Keratinocyte (primary cell): Measurements from ENCODE around the gene TENM3. TPM values are rescaled to one million over a fixed set of nuclear protein-coding genes. Genes with fewer than 3 reads are reported as not detected.

Experiments
- DNase-seq: peaks from one replicate; pipeline ENCODE4 v3.0.0-alpha.2; 2011; ENCODE audit warnings: low read depth, missing footprints, low spot score
- FAIRE-seq: peaks from 2 replicates; lab custom pipeline; 2011; peaks lifted over from hg19 to GRCh38; lab: Jason Lieb, UNC
- H2AFZ ChIP-seq: 2 replicates; pipeline ENCODE4 v1.6.0; 2012; ENCODE audit warnings: low read length, control low read depth, inconsistent platforms; ENCODE audit not compliant: control insufficient read depth
- H3K27ac ChIP-seq: 2 replicates; pipeline ENCODE4 v1.5.1; 2011; ENCODE audit warnings: low read length; ENCODE audit not compliant: control insufficient read depth, insufficient read depth
- H3K27me3 ChIP-seq: 3 replicates; pipeline ENCODE4 v1.6.0; 2011; ENCODE audit warnings: low read length; ENCODE audit not compliant: control insufficient read depth, insufficient read depth; ENCODE audit errors: extremely low read depth
- H3K36me3 ChIP-seq, 2 experiments: 2 replicates in 1 of 2; 3 replicates in 1 of 2; pipeline ENCODE4 v1.5.1; 2011; ENCODE audit warnings: low read length in 2 of 2, mild to moderate bottlenecking in 1 of 2; ENCODE audit not compliant: control insufficient read depth in 2 of 2, insufficient read depth in 2 of 2; ENCODE audit errors: extremely low read depth in 1 of 2
- H3K4me1 ChIP-seq: 3 replicates; pipeline ENCODE4 v1.5.1; 2011; ENCODE audit warnings: low read length; ENCODE audit not compliant: control insufficient read depth, insufficient read depth; ENCODE audit errors: extremely low read depth
- H3K4me2 ChIP-seq: 3 replicates; pipeline ENCODE4 v1.6.0; 2011; ENCODE audit warnings: low read depth, low read length; ENCODE audit not compliant: control insufficient read depth, insufficient read depth; ENCODE audit errors: extremely low read depth
- H3K4me3 ChIP-seq, 3 experiments: fragments of 200-600 bp in 1 of 3; sonication (generic) in 1 of 3; 2 replicates in 2 of 3; 3 replicates in 1 of 3; pipeline ENCODE4 v1.5.1; 2011 to 2016; ENCODE audit warnings: low read length in 3 of 3, mild to moderate bottlenecking in 3 of 3, control low read depth in 2 of 3, inconsistent platforms in 1 of 3, low read depth in 1 of 3, mixed read lengths in 1 of 3, mixed run types in 1 of 3, moderate library complexity in 1 of 3; ENCODE audit not compliant: control insufficient read depth in 2 of 3, insufficient read depth in 2 of 3; ENCODE audit errors: extremely low read depth in 1 of 3
- H3K79me2 ChIP-seq: 2 replicates; pipeline ENCODE4 v1.6.0; 2012; ENCODE audit warnings: low read length; ENCODE audit not compliant: control insufficient read depth, insufficient read depth
- H3K9ac ChIP-seq: 3 replicates; pipeline ENCODE4 v1.6.0; 2011; ENCODE audit warnings: low read length; ENCODE audit not compliant: control insufficient read depth, insufficient read depth; ENCODE audit errors: extremely low read depth
- H3K9me1 ChIP-seq: 3 replicates; pipeline ENCODE4 v1.6.0; 2011; ENCODE audit warnings: low read length; ENCODE audit not compliant: control insufficient read depth, insufficient read depth; ENCODE audit errors: extremely low read depth
- H3K9me3 ChIP-seq: 2 replicates; pipeline ENCODE4 v1.5.1; 2012; ENCODE audit warnings: low read depth, low read length; ENCODE audit not compliant: control insufficient read depth
- H4K20me1 ChIP-seq: 3 replicates; pipeline ENCODE4 v1.6.0; 2011; ENCODE audit warnings: low read length; ENCODE audit not compliant: control insufficient read depth, insufficient read depth; ENCODE audit errors: extremely low read depth
- CTCF ChIP-seq, 3 experiments: IDR thresholded peaks in 1 of 3; conservative IDR thresholded peaks in 1 of 3; optimal IDR thresholded peaks in 1 of 3; 2 replicates in 2 of 3; 3 replicates in 1 of 3; pipeline versions ENCODE3 to v1.5.1; 2011; ENCODE audit warnings: low read length in 3 of 3, mild to moderate bottlenecking in 3 of 3, moderate library complexity in 2 of 3, control low read depth in 1 of 3, inconsistent platforms in 1 of 3; ENCODE audit not compliant: insufficient read depth in 2 of 3; ENCODE audit errors: extremely low read depth in 1 of 3
- EZH2 ChIP-seq: IDR thresholded peaks from one replicate; pipeline ENCODE4 v1.6.1; 2012; ENCODE audit warnings: inconsistent platforms, mild to moderate bottlenecking, low read length, moderate library complexity
- dilution Hi-C: fragments of 300-500 bp; cut with MboI; formaldehyde crosslinking; loops from one replicate; pipeline ENCODE4 v1.7.0; 2020; ENCODE audit warnings: low sequenced_read_pairs; ENCODE audit not compliant: extremely low pct_ligation_motif_present
- polyA plus RNA-seq, 5 experiments: library from polyadenylated mRNA; depleted of rRNA in 3 of 5; stranded (reverse) in 3 of 5; stranded (forward) in 1 of 5; unstranded in 1 of 5; fragments of >200 nt; gene quantifications; 1 replicate in 1 of 5; 2 replicates in 3 of 5; 3 replicates in 1 of 5; pipeline versions ENCODE4 v1.2.1 to v1.2.3, GENCODE V29; 2011 to 2012; ENCODE audit warnings: missing spikeins in 2 of 5, low read depth in 1 of 5, low replicate concordance in 1 of 5

TENM3 gene
- polyA plus RNA-seq, 1 donor (not counting 4 experiments of a cell fraction or from before 2014, with no cell fraction given), result 17.0 TPM

DNA sequence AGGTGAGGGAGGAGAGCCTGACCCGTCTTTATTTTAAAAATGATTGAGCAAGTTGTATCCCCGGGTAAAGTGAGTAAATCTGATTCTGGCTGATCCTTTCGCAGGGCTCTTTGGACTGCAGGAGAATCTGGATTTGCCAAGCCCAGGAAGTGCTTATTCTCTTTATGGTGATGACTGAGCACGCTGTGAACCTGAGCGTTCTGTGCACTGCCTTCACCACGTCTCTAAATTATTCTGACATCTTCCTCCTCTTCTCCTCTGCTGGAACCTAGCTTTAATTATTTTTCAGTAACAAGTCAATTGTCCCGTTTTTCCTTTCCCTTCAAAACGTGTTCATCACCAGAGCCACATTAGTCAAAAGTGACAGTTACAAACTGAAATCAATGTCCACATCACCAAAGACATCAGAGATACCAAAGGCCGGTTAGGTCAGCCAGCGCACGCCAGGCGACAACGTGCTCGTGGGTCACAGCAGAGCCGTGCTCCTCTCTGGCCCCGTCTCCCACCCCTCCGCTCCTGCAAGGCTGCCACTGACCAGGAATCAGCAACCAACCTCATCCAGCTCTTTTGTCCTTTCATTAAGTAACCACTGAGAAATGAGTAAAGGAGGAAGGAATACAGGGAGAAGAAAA lies 599.7 kb downstream of the TENM3 start:
- TF ChIP-seq CTCF (optimal IDR thresholded peaks at IDR 0.05 in 1 of 3, IDR thresholded peaks at IDR 0.05 in 1 of 3, conservative IDR thresholded peaks at IDR 0.05 in 1 of 3; ENCODE audit: extremely low read depth in 1 of 3, insufficient read depth in 2 of 3, low read length in 3 of 3) (no peak), EZH2 (no peak)
- no peaks in the 10 kb centered on the region for H3K9me3 ChIP-seq
- H4K20me1 ChIP-seq, result no peaks in the 10 kb centered on the region
- no peaks in the 10 kb centered on the region for H3K27me3 ChIP-seq
- no peak overlapping the region for H3K27ac ChIP-seq
- no peak for DNase-seq
- no peaks in the 10 kb centered on the region for H3K79me2 ChIP-seq
- H2AFZ ChIP-seq, result peak overlapping the region; percentile 2
- dilution Hi-C loops, result no loop called here
- FAIRE-seq, result no peak
- no peak overlapping the region for H3K9ac ChIP-seq
- H3K4me3 ChIP-seq, result no peak overlapping the region
- no peaks in the 10 kb centered on the region for H3K9me1 ChIP-seq
- H3K36me3 ChIP-seq, result no peaks in the 10 kb centered on the region
- H3K4me1 ChIP-seq, result peaks cover 24% of the 10 kb centered on the region
- no peak overlapping the region for H3K4me2 ChIP-seq

- TF ChIP-seq EZH2 (no peak), CTCF (optimal IDR thresholded peaks at IDR 0.05 in 1 of 3, IDR thresholded peaks at IDR 0.05 in 1 of 3, conservative IDR thresholded peaks at IDR 0.05 in 1 of 3; ENCODE audit: extremely low read depth in 1 of 3, insufficient read depth in 2 of 3, low read length in 3 of 3) (no peak)
- no peak overlapping the region for H3K27ac ChIP-seq
- peaks cover 26% of the 10 kb centered on the region for H3K4me1 ChIP-seq
- no peak overlapping the region for H3K9ac ChIP-seq
- no peaks in the 10 kb centered on the region for H3K79me2 ChIP-seq
- H2AFZ ChIP-seq, result no peak overlapping the region
- no peaks in the 10 kb centered on the region for H3K27me3 ChIP-seq
- no peaks in the 10 kb centered on the region for H3K36me3 ChIP-seq
- DNase-seq (peak; percentile 17), FAIRE-seq (peak; percentile 76)
- dilution Hi-C loops, result no loop called here
- no peaks in the 10 kb centered on the region for H3K9me3 ChIP-seq
- peak overlapping the region; percentile 11 for H3K4me2 ChIP-seq
- no peak overlapping the region for H3K4me3 ChIP-seq
- no peaks in the 10 kb centered on the region for H3K9me1 ChIP-seq
- no peaks in the 10 kb centered on the region for H4K20me1 ChIP-seq
These were observed 600.7 kb downstream of the TENM3 start for GRCh38 chr4:182843808-182844325.
